Ishikawa (cell line): Measurements from ENCODE around the gene SESTD1.

ENCODE experiments used
- CEBPB ChIP-seq: IDR thresholded peaks from 2 replicates; pipeline ENCODE4 v1.6.1; 2012
- CREB1 ChIP-seq: IDR thresholded peaks from 2 replicates; pipeline ENCODE4 v1.6.1; 2012; ENCODE audit warnings: low read depth
- FOXM1 ChIP-seq: IDR thresholded peaks from 2 replicates; pipeline ENCODE4 v1.6.1; 2012; ENCODE audit warnings: low read depth, borderline replicate concordance
- NFIC ChIP-seq: IDR thresholded peaks from 2 replicates; pipeline ENCODE4 v1.6.1; 2012
- RAD21 ChIP-seq: IDR thresholded peaks from 2 replicates; pipeline ENCODE4 v1.6.1; 2012; ENCODE audit warnings: low read depth
- TAF1 ChIP-seq: IDR thresholded peaks from 2 replicates; pipeline ENCODE4 v1.6.1; 2012; ENCODE audit warnings: low read depth, mild to moderate bottlenecking
- TCF12 ChIP-seq: IDR thresholded peaks from 2 replicates; pipeline ENCODE4 v1.6.1; 2012; ENCODE audit warnings: low read depth
- TEAD4 ChIP-seq: IDR thresholded peaks from 2 replicates; pipeline ENCODE4 v1.6.1; 2012
- YY1 ChIP-seq: IDR thresholded peaks from 2 replicates; pipeline ENCODE4 v1.6.1; 2012; ENCODE audit warnings: low read depth
- TF ChIP-seq, protein P1 (sequence below): IDR thresholded peaks from 2 replicates; pipeline ENCODE4 v1.6.1; 2012; ENCODE audit warnings: low read depth, mild to moderate bottlenecking
- TF ChIP-seq, protein P2 (sequence below): IDR thresholded peaks from 2 replicates; pipeline ENCODE4 v1.6.1; 2012
- TF ChIP-seq, protein P3 (sequence below): IDR thresholded peaks from 2 replicates; pipeline ENCODE4 v1.6.1; 2012

DNA sequence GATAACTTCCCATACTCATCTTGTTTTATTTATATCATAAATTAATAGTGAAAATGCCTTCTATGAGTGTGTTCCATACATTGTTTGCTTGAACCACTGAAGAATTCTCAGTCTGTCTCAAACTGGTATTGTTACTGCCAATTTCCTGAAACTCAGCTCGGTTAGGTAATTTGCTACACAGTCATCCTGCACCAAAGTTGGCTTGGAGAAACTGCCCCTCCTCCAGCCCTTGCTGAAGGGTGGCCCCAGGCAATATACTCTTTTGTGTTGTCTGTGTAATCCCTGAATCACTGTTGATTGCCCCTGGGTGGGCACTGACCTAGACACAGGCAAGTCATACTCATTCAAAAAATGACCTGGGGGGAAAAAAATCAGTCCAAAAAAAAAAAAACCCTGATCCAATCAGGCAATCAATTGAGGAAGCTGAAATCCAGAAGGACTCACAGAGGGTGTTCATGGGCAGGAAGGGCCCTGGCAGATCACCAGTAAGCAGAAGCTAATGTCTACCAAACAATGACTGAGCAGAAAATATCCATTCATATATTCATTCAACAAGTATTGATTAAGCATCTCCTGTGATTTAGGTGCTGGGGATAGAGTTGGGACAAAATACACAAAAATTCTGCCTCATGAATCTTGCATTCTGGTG, 3.8 kb upstream of the SESTD1 start:
- no peak for TF ChIP-seq TAF1
- TF ChIP-seq TCF12 = no peak
- TF ChIP-seq NFIC = no peak
- TF ChIP-seq, protein P1, sequence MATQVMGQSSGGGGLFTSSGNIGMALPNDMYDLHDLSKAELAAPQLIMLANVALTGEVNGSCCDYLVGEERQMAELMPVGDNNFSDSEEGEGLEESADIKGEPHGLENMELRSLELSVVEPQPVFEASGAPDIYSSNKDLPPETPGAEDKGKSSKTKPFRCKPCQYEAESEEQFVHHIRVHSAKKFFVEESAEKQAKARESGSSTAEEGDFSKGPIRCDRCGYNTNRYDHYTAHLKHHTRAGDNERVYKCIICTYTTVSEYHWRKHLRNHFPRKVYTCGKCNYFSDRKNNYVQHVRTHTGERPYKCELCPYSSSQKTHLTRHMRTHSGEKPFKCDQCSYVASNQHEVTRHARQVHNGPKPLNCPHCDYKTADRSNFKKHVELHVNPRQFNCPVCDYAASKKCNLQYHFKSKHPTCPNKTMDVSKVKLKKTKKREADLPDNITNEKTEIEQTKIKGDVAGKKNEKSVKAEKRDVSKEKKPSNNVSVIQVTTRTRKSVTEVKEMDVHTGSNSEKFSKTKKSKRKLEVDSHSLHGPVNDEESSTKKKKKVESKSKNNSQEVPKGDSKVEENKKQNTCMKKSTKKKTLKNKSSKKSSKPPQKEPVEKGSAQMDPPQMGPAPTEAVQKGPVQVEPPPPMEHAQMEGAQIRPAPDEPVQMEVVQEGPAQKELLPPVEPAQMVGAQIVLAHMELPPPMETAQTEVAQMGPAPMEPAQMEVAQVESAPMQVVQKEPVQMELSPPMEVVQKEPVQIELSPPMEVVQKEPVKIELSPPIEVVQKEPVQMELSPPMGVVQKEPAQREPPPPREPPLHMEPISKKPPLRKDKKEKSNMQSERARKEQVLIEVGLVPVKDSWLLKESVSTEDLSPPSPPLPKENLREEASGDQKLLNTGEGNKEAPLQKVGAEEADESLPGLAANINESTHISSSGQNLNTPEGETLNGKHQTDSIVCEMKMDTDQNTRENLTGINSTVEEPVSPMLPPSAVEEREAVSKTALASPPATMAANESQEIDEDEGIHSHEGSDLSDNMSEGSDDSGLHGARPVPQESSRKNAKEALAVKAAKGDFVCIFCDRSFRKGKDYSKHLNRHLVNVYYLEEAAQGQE = no peak
- TF ChIP-seq CEBPB = no peak
- TF ChIP-seq, protein P2, sequence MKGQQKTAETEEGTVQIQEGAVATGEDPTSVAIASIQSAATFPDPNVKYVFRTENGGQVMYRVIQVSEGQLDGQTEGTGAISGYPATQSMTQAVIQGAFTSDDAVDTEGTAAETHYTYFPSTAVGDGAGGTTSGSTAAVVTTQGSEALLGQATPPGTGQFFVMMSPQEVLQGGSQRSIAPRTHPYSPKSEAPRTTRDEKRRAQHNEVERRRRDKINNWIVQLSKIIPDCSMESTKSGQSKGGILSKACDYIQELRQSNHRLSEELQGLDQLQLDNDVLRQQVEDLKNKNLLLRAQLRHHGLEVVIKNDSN = no peak
- no peak for TF ChIP-seq CREB1
- TF ChIP-seq YY1 = no peak
- TF ChIP-seq, protein P3, sequence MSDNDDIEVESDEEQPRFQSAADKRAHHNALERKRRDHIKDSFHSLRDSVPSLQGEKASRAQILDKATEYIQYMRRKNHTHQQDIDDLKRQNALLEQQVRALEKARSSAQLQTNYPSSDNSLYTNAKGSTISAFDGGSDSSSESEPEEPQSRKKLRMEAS = no peak
- TF ChIP-seq FOXM1 = no peak
- TF ChIP-seq RAD21 = no peak
- no peak for TF ChIP-seq TEAD4
